ENCODE data around the gene ACACA. TPM values are rescaled to one million over a fixed set of nuclear protein-coding genes. Genes with fewer than 3 reads are reported as not detected.

Gene ACACA
- total RNA-seq, 1 donor from 2014 or later = 110 TPM

- Histone ChIP-seq H3K27ac (no peak overlapping the region), H3K9me3 (no peaks in the 10 kb centered on the region), H3K36me3 (peaks cover 42% of the 10 kb centered on the region), H3K27me3 (no peaks in the 10 kb centered on the region), H3K4me3 (no peak overlapping the region), H3K4me1 (no peaks in the 10 kb centered on the region)
- intact Hi-C loops (cut with DNase I) = no loop called here
- ATAC-seq (no peak), DNase-seq (no peak)
- no peak for TF ChIP-seq CTCF (IDR thresholded peaks at IDR 0.05)
Observed at GRCh38 chr17:37123386-37123785, 283.2 kb downstream of the ACACA start.

- ATAC-seq (no peak), DNase-seq (no peak)
- Histone ChIP-seq H3K4me1 (no peaks in the 10 kb centered on the region), H3K27ac (no peak overlapping the region), H3K9me3 (no peaks in the 10 kb centered on the region), H3K4me3 (no peak overlapping the region), H3K27me3 (no peaks in the 10 kb centered on the region), H3K36me3 (peaks cover 42% of the 10 kb centered on the region)
- TF ChIP-seq CTCF (IDR thresholded peaks at IDR 0.05) = no peak
- intact Hi-C loops (cut with DNase I) = no loop called here
Observed at GRCh38 chr17:37121616-37122015, 285.0 kb downstream of the ACACA start.

GRCh38 chr17:37118366-37119137 is 288.1 kb downstream of the ACACA start:
- Histone ChIP-seq H3K27ac (no peak overlapping the region), H3K4me3 (no peak overlapping the region), H3K4me1 (no peaks in the 10 kb centered on the region), H3K36me3 (peaks cover 36% of the 10 kb centered on the region), H3K9me3 (no peaks in the 10 kb centered on the region), H3K27me3 (no peaks in the 10 kb centered on the region)
- DNase-seq (no peak), ATAC-seq (no peak)
- TF ChIP-seq CTCF (IDR thresholded peaks at IDR 0.05) = no peak
- intact Hi-C loops (cut with DNase I) = no loop called here

GRCh38 chr17:37117373-37118142 is 289.1 kb downstream of the ACACA start:
- ATAC-seq (no peak), DNase-seq (no peak)
- intact Hi-C loops (cut with DNase I) = no loop called here

GRCh38 chr17:37116671-37117185 is 289.9 kb downstream of the ACACA start:
- no peak for TF ChIP-seq CTCF (IDR thresholded peaks at IDR 0.05)
- Histone ChIP-seq H3K4me1 (no peaks in the 10 kb centered on the region), H3K27me3 (no peaks in the 10 kb centered on the region), H3K27ac (no peak overlapping the region), H3K9me3 (no peaks in the 10 kb centered on the region), H3K36me3 (peaks cover 39% of the 10 kb centered on the region), H3K4me3 (no peak overlapping the region)
- intact Hi-C loops (cut with DNase I) = no loop called here
- DNase-seq (no peak), ATAC-seq (no peak)

More at GRCh38 chr17:37117373-37118142, 289.1 kb downstream of the ACACA start:
- Histone ChIP-seq H3K27me3 (no peaks in the 10 kb centered on the region), H3K36me3 (peaks cover 36% of the 10 kb centered on the region), H3K4me3 (no peak overlapping the region), H3K27ac (no peak overlapping the region), H3K4me1 (no peaks in the 10 kb centered on the region), H3K9me3 (no peaks in the 10 kb centered on the region)
- no peak for TF ChIP-seq CTCF (IDR thresholded peaks at IDR 0.05)

Data from upper lobe of right lung (tissue), 1 donor.